ENCODE data around the gene PAX5.
A peak's percentile ranks its signal among the peaks of the same experiment; 100 is the strongest.
"Not testable (repeated sequence)": the region's sequence is repeated elsewhere in the genome, so short reads cannot be mapped to it uniquely, and the experiment has no call there.

PAX5 gene

GRCh38 chr9:36870960-36871359 is 163.1 kb downstream of the PAX5 start:
- no peak for DNase-seq (ENCODE audit: insufficient read length, low spot score)
- TF ChIP-seq POLR2A (IDR thresholded peaks at IDR 0.05; ENCODE audit: low read depth, low read length), result no peak
- no peak for FAIRE-seq

GRCh38 chr9:36869605-36870004 is 164.5 kb downstream of the PAX5 start:
- not testable (repeated sequence) for DNase-seq (ENCODE audit: insufficient read length, low spot score); FAIRE-seq

GRCh38 chr9:36868586-36869282 is 165.3 kb downstream of the PAX5 start:
- DNase-seq (ENCODE audit: insufficient read length, low spot score) (no peak), FAIRE-seq (no peak)
- no peak for TF ChIP-seq POLR2A (IDR thresholded peaks at IDR 0.05; ENCODE audit: low read depth, low read length)

GRCh38 chr9:36867672-36868471 is 166.2 kb downstream of the PAX5 start:
- FAIRE-seq (no peak), DNase-seq (ENCODE audit: insufficient read length, low spot score) (no peak)
- TF ChIP-seq POLR2A (IDR thresholded peaks at IDR 0.05; ENCODE audit: low read depth, low read length), result no peak

GRCh38 chr9:36867241-36867640 is 166.8 kb downstream of the PAX5 start:
- no peak for DNase-seq (ENCODE audit: insufficient read length, low spot score)
- TF ChIP-seq POLR2A (IDR thresholded peaks at IDR 0.05; ENCODE audit: low read depth, low read length), result no peak
- no peak for FAIRE-seq

- TF ChIP-seq POLR2A (IDR thresholded peaks at IDR 0.05; ENCODE audit: low read depth, low read length), result no peak
- no peak for FAIRE-seq
- DNase-seq (ENCODE audit: insufficient read length, low spot score), result no peak
Measured at GRCh38 chr9:36866840-36867239, 167.2 kb downstream of the PAX5 start.

- FAIRE-seq, result no peak
- DNase-seq (ENCODE audit: insufficient read length, low spot score), result no peak
- no peak for TF ChIP-seq POLR2A (IDR thresholded peaks at IDR 0.05; ENCODE audit: low read depth, low read length)
Measured at GRCh38 chr9:36865731-36866635, 168.1 kb downstream of the PAX5 start.

- FAIRE-seq (no peak), DNase-seq (ENCODE audit: insufficient read length, low spot score) (no peak)
- no peak for TF ChIP-seq POLR2A (IDR thresholded peaks at IDR 0.05; ENCODE audit: low read depth, low read length)
Measured at GRCh38 chr9:36864491-36865410, 169.3 kb downstream of the PAX5 start.

- FAIRE-seq (no peak), DNase-seq (ENCODE audit: insufficient read length, low spot score) (peak; percentile 26)
- no peak for TF ChIP-seq POLR2A (IDR thresholded peaks at IDR 0.05; ENCODE audit: low read depth, low read length)
Measured at GRCh38 chr9:36862206-36863145, 171.6 kb downstream of the PAX5 start.

- FAIRE-seq (no peak), DNase-seq (ENCODE audit: insufficient read length, low spot score) (no peak)
- no peak for TF ChIP-seq POLR2A (IDR thresholded peaks at IDR 0.05; ENCODE audit: low read depth, low read length)
Measured at GRCh38 chr9:36861528-36862205, 172.4 kb downstream of the PAX5 start.

GRCh38 chr9:36858805-36859375 is 175.2 kb downstream of the PAX5 start:
- no peak for TF ChIP-seq POLR2A (IDR thresholded peaks at IDR 0.05; ENCODE audit: low read depth, low read length)
- DNase-seq (ENCODE audit: insufficient read length, low spot score) (no peak), FAIRE-seq (no peak)
